ENCODE results near the gene CHRD. TPM values are rescaled to one million over a fixed set of nuclear protein-coding genes. Genes with fewer than 3 reads are reported as not detected.

CHRD gene
- total RNA-seq, 2 experiments from 2014 or later = not detected

- no peak for TF ChIP-seq CTCF (IDR thresholded peaks at IDR 0.05)
- ChIA-PET CTCF (interaction anchor here (1.3 kb wide), 1 partner anchor 207 kb away, joined by 3 read pairs; no protein-coding TSS in a partner anchor), POLR2A (interaction anchor here (0.8 to 1.3 kb wide), 7 partner anchors 8 to 28 kb away, joined by 3 to 8 read pairs (median 5); partner anchors contain the start of genes CLCN2 and POLR2H)
- DNase-seq (peak; percentile 78), ATAC-seq (peak; percentile 75)
- H3K27ac Mint-ChIP-seq = peak overlapping the region; percentile 89
- peaks cover 70% of the 10 kb centered on the region for H3K4me1 Mint-ChIP-seq (ENCODE audit: low read depth)
- no peaks in the 10 kb centered on the region for H3K27me3 Mint-ChIP-seq
- peak overlapping the region; percentile 22 for H3K4me3 Mint-ChIP-seq
- no peaks in the 10 kb centered on the region for H3K9me3 Mint-ChIP-seq
- H3K36me3 Mint-ChIP-seq (ENCODE audit: low read depth) = peaks cover 51% of the 10 kb centered on the region
- intact Hi-C loops (cut with micrococcal nuclease) = loop anchor here (2.0 kb wide), 1 partner anchor 18 kb away; no protein-coding TSS in a partner anchor
These were observed 45.2 kb upstream of the CHRD start for GRCh38 chr3:184334470-184335158.

DNA sequence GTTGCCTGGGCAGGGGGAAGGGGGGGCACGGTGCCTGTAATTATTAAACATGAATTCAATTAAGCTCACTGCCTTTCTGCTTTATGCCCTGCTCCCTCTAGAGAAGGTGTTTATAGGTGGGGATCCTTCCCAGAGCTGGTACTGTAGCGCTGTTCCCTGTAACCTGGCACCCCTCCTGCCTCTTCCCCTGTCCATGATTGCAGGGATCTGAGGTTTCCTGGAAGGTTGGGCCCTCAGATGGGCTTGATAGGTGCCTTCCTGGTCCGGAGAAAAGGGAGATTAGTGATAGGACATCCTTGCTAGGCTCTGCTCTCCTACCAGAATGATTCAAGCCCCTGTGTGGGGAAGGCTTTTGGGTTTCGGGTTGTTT is 44.6 kb upstream of the CHRD start:
- no peak for DNase-seq
- ATAC-seq = no peak
- H3K36me3 Mint-ChIP-seq (ENCODE audit: low read depth) = peaks cover 45% of the 10 kb centered on the region
- H3K4me3 Mint-ChIP-seq = peak overlapping the region; percentile 82
- CTCF ChIA-PET = interaction anchor here (1.3 kb wide), 1 partner anchor 206 kb away, joined by 3 read pairs; no protein-coding TSS in a partner anchor
- H3K27ac Mint-ChIP-seq = peak overlapping the region; percentile 89
- peaks cover 66% of the 10 kb centered on the region for H3K4me1 Mint-ChIP-seq (ENCODE audit: low read depth)
- POLR2A ChIA-PET = interaction anchor here (0.8 to 1.4 kb wide), 11 partner anchors 9 to 32 kb away, joined by 3 to 8 read pairs (median 4); partner anchors contain the start of genes CLCN2 and POLR2H
- no peaks in the 10 kb centered on the region for H3K9me3 Mint-ChIP-seq
- no peaks in the 10 kb centered on the region for H3K27me3 Mint-ChIP-seq
- no peak for TF ChIP-seq CTCF (IDR thresholded peaks at IDR 0.05)
- intact Hi-C loops (cut with micrococcal nuclease) = loop anchor here (2.0 kb wide), 1 partner anchor 18 kb away; no protein-coding TSS in a partner anchor

- H3K36me3 Mint-ChIP-seq (ENCODE audit: low read depth) = peaks cover 41% of the 10 kb centered on the region
- no peaks in the 10 kb centered on the region for H3K27me3 Mint-ChIP-seq
- peak overlapping the region; percentile 82 for H3K4me3 Mint-ChIP-seq
- DNase-seq = peak; percentile 87
- ATAC-seq = peak; percentile 45
- intact Hi-C loops (cut with micrococcal nuclease) = loop anchor here (2.0 kb wide), 1 partner anchor 19 kb away; no protein-coding TSS in a partner anchor
- H3K4me1 Mint-ChIP-seq (ENCODE audit: low read depth) = peaks cover 66% of the 10 kb centered on the region
- H3K9me3 Mint-ChIP-seq = no peaks in the 10 kb centered on the region
- POLR2A ChIA-PET = interaction anchor here (0.8 to 3.8 kb wide), 17 partner anchors 10 to 32 kb away, joined by 3 to 22 read pairs (median 5); partner anchors contain the start of genes CLCN2, EIF4G1 and POLR2H
- peak overlapping the region; percentile 89 for H3K27ac Mint-ChIP-seq
- CTCF ChIA-PET = interaction anchor here (1.3 to 2.8 kb wide), 2 partner anchors 18 to 205 kb away, joined by 3 to 25 read pairs; no protein-coding TSS in a partner anchor
- no peak for TF ChIP-seq CTCF (IDR thresholded peaks at IDR 0.05)
These were observed 44.0 kb upstream of the CHRD start for GRCh38 chr3:184335661-184336546.

DNA sequence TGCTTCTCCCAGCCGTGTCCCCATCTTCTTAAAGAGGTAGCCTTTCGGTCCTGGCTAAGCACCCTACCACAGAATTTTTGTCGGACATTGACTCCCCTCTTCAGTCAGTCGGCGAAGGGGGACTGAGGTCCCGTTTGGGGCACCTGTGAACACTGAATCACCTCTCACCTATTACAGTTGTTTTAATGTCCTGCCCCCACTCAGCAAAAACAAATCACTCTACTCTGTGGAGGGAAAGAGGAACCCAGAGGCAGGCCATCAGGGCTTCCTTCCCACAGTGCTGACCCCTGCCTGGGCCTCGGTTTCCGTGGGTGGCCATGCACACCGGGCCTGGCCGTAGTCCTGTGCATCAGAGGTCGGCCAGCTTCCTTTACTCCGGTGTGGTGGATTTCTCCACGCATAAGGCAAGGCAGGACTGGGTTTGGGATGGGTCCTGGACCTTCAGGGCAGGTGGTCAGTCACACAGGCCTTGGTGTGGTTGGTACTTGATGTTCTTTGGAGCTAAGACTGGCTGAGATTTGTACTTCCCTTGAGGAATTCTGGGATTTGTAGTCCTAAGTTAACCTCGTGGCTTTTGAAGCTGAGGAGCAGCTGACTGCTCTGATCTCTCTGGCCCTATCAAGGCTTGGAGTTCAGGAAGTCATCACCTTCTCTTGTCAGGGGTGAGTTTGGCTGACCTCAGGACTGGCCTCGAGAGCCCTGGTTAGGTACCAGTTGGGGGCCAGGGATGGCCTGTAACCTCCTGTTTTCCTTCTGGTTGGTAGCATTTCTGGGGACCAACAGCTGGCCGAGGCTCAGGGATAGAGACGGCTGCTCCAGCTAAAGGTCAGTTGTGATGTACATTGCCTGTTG is 43.1 kb upstream of the CHRD start:
- H3K4me1 Mint-ChIP-seq (ENCODE audit: low read depth) = peaks cover 57% of the 10 kb centered on the region
- peaks cover 33% of the 10 kb centered on the region for H3K36me3 Mint-ChIP-seq (ENCODE audit: low read depth)
- CTCF ChIA-PET = interaction anchor here (2.8 kb wide), 1 partner anchor 18 kb away, joined by 25 read pairs; no protein-coding TSS in a partner anchor
- H3K9me3 Mint-ChIP-seq = no peaks in the 10 kb centered on the region
- H3K27ac Mint-ChIP-seq = peak overlapping the region; percentile 83
- intact Hi-C loops (cut with micrococcal nuclease) = no loop called here
- no peak for TF ChIP-seq CTCF (IDR thresholded peaks at IDR 0.05)
- POLR2A ChIA-PET = interaction anchor here (0.6 to 3.8 kb wide), 10 partner anchors 9 to 77 kb away, joined by 3 to 22 read pairs (median 4); partner anchors contain the start of gene EIF4G1
- ATAC-seq = peak; percentile 6
- peak overlapping the region; percentile 82 for H3K4me3 Mint-ChIP-seq
- H3K27me3 Mint-ChIP-seq = no peaks in the 10 kb centered on the region
- peak; percentile 26 for DNase-seq
